CD4-positive, alpha-beta T cell treated with Interferon alpha-2 for 1 hour (primary cell): ENCODE results near the gene LYPD5.
"Not testable (repeated sequence)": the region's sequence is repeated elsewhere in the genome, so short reads cannot be mapped to it uniquely, and the experiment has no call there.

Experiments
- DNase-seq, 2 donors: peaks; one replicate each; pipeline ENCODE4 v3.0.0-alpha.2; 2020 to 2022

Gene LYPD5, protein sequence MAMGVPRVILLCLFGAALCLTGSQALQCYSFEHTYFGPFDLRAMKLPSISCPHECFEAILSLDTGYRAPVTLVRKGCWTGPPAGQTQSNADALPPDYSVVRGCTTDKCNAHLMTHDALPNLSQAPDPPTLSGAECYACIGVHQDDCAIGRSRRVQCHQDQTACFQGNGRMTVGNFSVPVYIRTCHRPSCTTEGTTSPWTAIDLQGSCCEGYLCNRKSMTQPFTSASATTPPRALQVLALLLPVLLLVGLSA

DNA sequence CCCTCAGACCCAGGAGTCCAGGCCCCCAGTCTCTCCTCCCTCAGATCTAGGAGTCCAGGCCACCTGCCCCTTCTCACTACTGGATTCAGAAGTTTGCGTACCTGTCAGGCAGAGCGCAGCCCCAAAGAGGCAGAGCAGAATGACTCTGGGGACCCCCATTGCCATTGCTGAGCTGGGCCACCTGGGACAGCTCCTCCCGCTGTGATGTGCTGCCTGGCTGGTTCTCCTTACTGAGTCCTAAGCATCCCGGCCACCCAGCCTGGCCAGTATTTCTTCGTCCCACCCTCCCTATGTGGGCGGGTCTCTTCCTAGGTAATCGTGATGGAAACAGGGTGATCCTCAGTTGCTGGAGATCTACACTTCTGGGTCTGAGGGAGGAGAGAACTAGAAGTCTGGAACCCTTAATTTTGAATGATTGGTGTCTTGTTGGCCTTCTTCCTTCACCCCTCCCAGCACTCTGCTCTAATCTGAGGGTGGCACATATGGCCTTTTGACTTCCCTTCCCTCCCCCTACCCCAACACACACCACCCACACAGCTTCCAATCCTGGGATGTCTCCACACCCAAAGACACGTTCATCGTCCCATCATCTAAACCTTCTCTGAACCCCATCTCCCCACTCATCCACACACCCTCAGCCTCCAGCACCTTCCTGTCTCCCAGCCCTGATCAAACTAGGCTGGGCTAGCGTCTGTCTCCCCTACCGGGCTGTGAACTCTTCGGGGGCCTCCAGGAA is at the start of gene LYPD5:
LYPD5 (minus strand) TSS at position 232 of the 736 bp plus-strand sequence; CDS start at position 165, 67 bp downstream.
- no peak for DNase-seq

- no peak for DNase-seq
Measured at GRCh38 chr19:43848821-43849220, 46.6 kb upstream of the LYPD5 start.

- DNase-seq = no peak
Measured at GRCh38 chr19:43847884-43848283, 45.6 kb upstream of the LYPD5 start.

- no peak for DNase-seq
Measured at GRCh38 chr19:43847246-43847645, 45.0 kb upstream of the LYPD5 start.

GRCh38 chr19:43842007-43842406 is 39.8 kb upstream of the LYPD5 start:
- DNase-seq = no peak

DNA sequence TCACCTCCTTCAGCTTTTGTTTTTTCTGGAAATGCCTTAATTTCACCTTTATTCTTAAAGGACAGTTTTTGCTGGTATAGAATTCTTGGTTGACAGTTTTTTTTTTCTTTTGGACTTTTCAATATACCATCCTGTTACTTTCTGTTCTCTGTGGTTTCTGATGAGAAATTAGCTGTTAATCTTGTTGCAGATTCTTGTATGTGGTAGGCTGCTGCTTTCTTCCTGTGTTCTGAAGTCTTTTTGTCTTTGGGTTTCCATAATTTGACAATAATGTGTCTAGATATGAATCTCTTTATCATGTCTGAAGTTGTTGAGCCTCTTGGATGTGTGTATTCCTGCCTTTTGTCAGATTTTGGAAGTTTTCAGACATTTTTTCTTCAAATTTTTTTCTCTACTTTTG is 36.9 kb upstream of the LYPD5 start:
- DNase-seq = no peak

GRCh38 chr19:43826787-43827754 is 24.8 kb upstream of the LYPD5 start, which contains the start of gene ZNF283:
Gene ZNF283, plus strand, starts transcription at chr19:43827321. Its CDS starts 6,184 bp downstream, at chr19:43833505.
- DNase-seq = peak; percentile 85 to 90

GRCh38 chr19:43824572-43824971 is 22.3 kb upstream of the LYPD5 start:
- not testable (repeated sequence) for DNase-seq

- DNase-seq = not testable (repeated sequence)
Measured at GRCh38 chr19:43823856-43824255, 21.6 kb upstream of the LYPD5 start.

DNA sequence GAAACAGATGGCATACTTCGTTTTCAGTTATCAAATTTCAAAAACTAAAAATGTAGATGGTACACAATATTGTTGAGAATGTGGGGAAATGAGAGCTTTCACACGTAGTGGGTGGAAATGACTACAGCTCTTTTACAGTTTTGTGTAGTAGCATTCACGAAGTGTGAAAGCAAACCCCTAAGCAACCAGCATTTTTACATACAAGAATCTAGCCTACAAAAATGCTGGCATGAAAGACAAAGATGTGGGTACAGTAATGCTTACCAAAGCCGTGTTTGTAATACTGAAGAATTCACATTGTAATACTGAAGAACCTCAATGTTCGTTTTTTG is 18.6 kb upstream of the LYPD5 start:
- no peak for DNase-seq

- DNase-seq = peak in 1 of 2 donors; percentile 28
Measured at GRCh38 chr19:43820098-43820883, 18.0 kb upstream of the LYPD5 start.

- DNase-seq = no peak
Measured at GRCh38 chr19:43818500-43818899, 16.3 kb upstream of the LYPD5 start.

DNA sequence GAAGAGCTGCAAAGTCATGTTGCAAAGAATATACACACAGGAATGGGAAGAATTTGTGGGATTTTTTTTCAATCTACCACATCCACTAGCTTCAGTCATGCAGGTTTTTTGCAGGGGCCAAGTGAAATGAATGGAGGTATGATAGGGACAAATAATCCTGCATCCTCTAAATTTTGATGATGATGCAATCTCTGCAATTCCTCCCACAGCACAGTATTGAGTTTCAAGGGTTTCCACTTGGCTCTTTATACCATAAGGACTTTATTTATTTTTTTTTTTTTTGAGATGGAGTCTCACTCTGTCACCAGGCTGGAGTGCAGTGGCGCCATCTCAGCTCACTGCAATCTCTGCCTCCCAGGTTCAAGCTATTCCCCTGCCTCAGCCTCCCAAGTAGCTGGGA is 15.2 kb upstream of the LYPD5 start:
- not testable (repeated sequence) for DNase-seq

GRCh38 chr19:43814663-43815352 is 12.6 kb upstream of the LYPD5 start:
- no peak for DNase-seq

DNA sequence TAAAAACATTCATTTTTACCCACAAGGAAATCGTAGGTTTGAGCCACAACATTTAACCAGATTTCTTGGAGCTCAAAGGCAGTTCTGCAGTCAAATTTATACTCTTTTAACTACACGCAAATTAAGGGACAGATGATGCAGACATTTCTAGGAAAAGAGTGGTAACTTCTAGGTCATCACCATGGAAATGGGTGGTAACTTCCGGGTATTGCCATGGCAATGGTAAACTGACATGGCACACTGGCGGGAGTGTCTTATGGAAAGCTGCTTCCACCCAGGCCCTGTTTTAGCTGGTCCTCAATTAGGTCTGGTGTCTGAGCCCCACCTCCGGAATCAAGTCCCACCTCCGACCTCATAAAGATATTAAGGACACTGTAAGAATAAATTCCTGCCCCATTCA is 10.4 kb upstream of the LYPD5 start:
- peak in 1 of 2 donors; percentile 52 for DNase-seq

- DNase-seq = no peak
Measured at GRCh38 chr19:43812259-43812658, 10.0 kb upstream of the LYPD5 start.

DNA sequence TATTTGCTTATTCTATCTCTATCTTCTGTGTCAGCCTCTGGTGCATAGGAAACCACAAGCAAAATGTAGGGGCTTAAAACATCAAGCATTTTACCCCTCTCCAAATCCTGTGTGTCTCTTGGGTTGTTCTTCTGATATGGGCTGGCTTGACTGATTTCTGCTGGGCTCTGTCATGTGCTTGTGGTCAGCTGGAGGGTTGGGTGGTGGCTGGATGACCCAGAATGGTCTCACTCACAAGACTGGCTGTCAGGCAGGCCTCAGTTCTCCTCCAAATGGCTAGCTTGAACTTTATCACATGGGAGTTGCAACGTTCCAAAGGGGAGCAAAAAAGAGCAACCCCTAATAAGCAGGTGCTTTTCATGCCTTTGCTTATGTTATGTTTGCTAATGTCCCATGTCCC is 9.6 kb upstream of the LYPD5 start:
- DNase-seq = no peak

- DNase-seq = peak in 1 of 2 donors; percentile 71
Measured at GRCh38 chr19:43809762-43810696, 7.8 kb upstream of the LYPD5 start.

DNA sequence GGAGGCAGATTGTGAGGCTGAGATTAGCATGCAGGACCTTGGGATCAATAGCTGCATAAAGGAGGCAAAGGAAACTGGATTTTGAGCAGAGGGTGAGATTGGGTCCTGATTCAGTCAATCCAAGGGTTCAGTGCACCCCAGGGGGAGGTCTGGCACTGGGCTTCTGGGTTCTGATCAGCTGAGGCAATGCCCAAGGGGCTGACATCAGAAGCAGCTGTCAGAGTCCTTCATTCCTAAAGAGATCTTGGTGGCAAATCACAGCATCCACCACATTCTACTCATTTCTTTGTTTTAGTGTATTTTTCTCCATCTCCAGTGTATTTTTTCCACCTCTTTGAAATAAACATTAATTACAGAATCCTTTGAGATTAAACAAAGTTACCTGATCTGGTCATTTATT is 5.4 kb upstream of the LYPD5 start:
- DNase-seq = no peak

GRCh38 chr19:43806848-43807247 is 4.6 kb upstream of the LYPD5 start:
- no peak for DNase-seq

GRCh38 chr19:43806401-43806800 is 4.2 kb upstream of the LYPD5 start:
- DNase-seq = not testable (repeated sequence)
